Stimulated activated CD4-positive, alpha-beta T cell treated with anti-CD3 and anti-CD28 coated beads, Interleukin-15, amount 100 ng/mL, for 1 hour (primary cell): ENCODE results near the gene MDN1.
"Not testable (repeated sequence)": the region's sequence is repeated elsewhere in the genome, so short reads cannot be mapped to it uniquely, and the experiment has no call there.

Source experiments
- DNase-seq, 2 donors: peaks; one replicate each; pipeline ENCODE4 v3.0.0-alpha.2; 2020; ENCODE audit warnings: low read depth in 1 of 2, low spot score in 1 of 2

MDN1 gene

GRCh38 chr6:89817481-89817880, 2.1 kb downstream of the MDN1 start:
- no peak for DNase-seq

- DNase-seq = not testable (repeated sequence)
These were observed 6.2 kb downstream of the MDN1 start for GRCh38 chr6:89813422-89813821.

GRCh38 chr6:89807581-89807980, 12.0 kb downstream of the MDN1 start:
- no peak for DNase-seq

- no peak for DNase-seq
These were observed 13.7 kb downstream of the MDN1 start for GRCh38 chr6:89805814-89806371.

GRCh38 chr6:89803271-89803670, 16.3 kb downstream of the MDN1 start:
- no peak for DNase-seq

- no peak for DNase-seq
These were observed 19.8 kb downstream of the MDN1 start for GRCh38 chr6:89799756-89800155.

GRCh38 chr6:89799096-89799495, 20.5 kb downstream of the MDN1 start:
- DNase-seq = no peak

GRCh38 chr6:89797317-89797716, 22.3 kb downstream of the MDN1 start:
- no peak for DNase-seq

- DNase-seq = no peak
These were observed 25.3 kb downstream of the MDN1 start for GRCh38 chr6:89794324-89794723.

- DNase-seq = no peak
These were observed 26.0 kb downstream of the MDN1 start for GRCh38 chr6:89793586-89793985.

GRCh38 chr6:89792881-89793280, 26.7 kb downstream of the MDN1 start:
- no peak for DNase-seq

- no peak for DNase-seq
These were observed 29.2 kb downstream of the MDN1 start for GRCh38 chr6:89790403-89790802.

- DNase-seq = no peak
These were observed 29.6 kb downstream of the MDN1 start for GRCh38 chr6:89789980-89790379.

- DNase-seq = no peak
These were observed 31.8 kb downstream of the MDN1 start for GRCh38 chr6:89787660-89788328.

GRCh38 chr6:89786970-89787369, 32.6 kb downstream of the MDN1 start:
- DNase-seq = no peak

GRCh38 chr6:89784838-89785237, 34.8 kb downstream of the MDN1 start:
- DNase-seq = no peak

GRCh38 chr6:89783293-89783692, 36.3 kb downstream of the MDN1 start:
- DNase-seq = not testable (repeated sequence)

- no peak for DNase-seq
These were observed 37.4 kb downstream of the MDN1 start for GRCh38 chr6:89782222-89782621.

GRCh38 chr6:89781070-89782034, 38.2 kb downstream of the MDN1 start:
- no peak for DNase-seq

- no peak for DNase-seq
These were observed 42.1 kb downstream of the MDN1 start for GRCh38 chr6:89777455-89777854.

GRCh38 chr6:89776583-89777233, 42.9 kb downstream of the MDN1 start:
- no peak for DNase-seq

GRCh38 chr6:89775150-89775549, 44.4 kb downstream of the MDN1 start:
- DNase-seq = no peak
